ENCODE data around the gene HCRTR2. TPM values are rescaled to one million over a fixed set of nuclear protein-coding genes. Genes with fewer than 3 reads are reported as not detected.

The HCRTR2 gene
- polyA plus RNA-seq, 2 of the 4 experiments (the other 2 are of a cell fraction) = not detected

GRCh38 chr6:55281215-55281614 is 106.9 kb downstream of the HCRTR2 start (continued):
- TF ChIP-seq BCL3 (IDR thresholded peaks at IDR 0.05) (no peak), CEBPB (IDR thresholded peaks at IDR 0.05) (no peak), ZSCAN20 (CRISPR knock-in tag; IDR thresholded peaks at IDR 0.05) (no peak), EHF (CRISPR knock-in tag; IDR thresholded peaks at IDR 0.05) (no peak), CHD2 (IDR thresholded peaks at IDR 0.05; ENCODE audit: low read length, partially characterized antibody) (no peak), MYC (IDR thresholded peaks at IDR 0.05; ENCODE audit: borderline replicate concordance, low read length) (no peak), FOSB (CRISPR knock-in tag; IDR thresholded peaks at IDR 0.05) (no peak)
- TF ChIP-seq, protein P1, sequence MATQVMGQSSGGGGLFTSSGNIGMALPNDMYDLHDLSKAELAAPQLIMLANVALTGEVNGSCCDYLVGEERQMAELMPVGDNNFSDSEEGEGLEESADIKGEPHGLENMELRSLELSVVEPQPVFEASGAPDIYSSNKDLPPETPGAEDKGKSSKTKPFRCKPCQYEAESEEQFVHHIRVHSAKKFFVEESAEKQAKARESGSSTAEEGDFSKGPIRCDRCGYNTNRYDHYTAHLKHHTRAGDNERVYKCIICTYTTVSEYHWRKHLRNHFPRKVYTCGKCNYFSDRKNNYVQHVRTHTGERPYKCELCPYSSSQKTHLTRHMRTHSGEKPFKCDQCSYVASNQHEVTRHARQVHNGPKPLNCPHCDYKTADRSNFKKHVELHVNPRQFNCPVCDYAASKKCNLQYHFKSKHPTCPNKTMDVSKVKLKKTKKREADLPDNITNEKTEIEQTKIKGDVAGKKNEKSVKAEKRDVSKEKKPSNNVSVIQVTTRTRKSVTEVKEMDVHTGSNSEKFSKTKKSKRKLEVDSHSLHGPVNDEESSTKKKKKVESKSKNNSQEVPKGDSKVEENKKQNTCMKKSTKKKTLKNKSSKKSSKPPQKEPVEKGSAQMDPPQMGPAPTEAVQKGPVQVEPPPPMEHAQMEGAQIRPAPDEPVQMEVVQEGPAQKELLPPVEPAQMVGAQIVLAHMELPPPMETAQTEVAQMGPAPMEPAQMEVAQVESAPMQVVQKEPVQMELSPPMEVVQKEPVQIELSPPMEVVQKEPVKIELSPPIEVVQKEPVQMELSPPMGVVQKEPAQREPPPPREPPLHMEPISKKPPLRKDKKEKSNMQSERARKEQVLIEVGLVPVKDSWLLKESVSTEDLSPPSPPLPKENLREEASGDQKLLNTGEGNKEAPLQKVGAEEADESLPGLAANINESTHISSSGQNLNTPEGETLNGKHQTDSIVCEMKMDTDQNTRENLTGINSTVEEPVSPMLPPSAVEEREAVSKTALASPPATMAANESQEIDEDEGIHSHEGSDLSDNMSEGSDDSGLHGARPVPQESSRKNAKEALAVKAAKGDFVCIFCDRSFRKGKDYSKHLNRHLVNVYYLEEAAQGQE (IDR thresholded peaks at IDR 0.05) = no peak
- TF ChIP-seq, protein P2, sequence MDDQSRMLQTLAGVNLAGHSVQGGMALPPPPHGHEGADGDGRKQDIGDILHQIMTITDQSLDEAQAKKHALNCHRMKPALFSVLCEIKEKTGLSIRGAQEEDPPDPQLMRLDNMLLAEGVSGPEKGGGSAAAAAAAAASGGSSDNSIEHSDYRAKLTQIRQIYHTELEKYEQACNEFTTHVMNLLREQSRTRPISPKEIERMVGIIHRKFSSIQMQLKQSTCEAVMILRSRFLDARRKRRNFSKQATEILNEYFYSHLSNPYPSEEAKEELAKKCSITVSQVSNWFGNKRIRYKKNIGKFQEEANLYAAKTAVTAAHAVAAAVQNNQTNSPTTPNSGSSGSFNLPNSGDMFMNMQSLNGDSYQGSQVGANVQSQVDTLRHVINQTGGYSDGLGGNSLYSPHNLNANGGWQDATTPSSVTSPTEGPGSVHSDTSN (IDR thresholded peaks at IDR 0.05) = no peak

GRCh38 chr6:55282115-55282514 is 107.8 kb downstream of the HCRTR2 start:
- CTCF ChIA-PET = no interaction called here
- H3K4me2 ChIP-seq = no peak overlapping the region
- H3K27ac ChIP-seq = no peak overlapping the region
- no peak overlapping the region for H3K4me3 ChIP-seq
- H3K9me3 ChIP-seq = no peaks in the 10 kb centered on the region
- no peak for DNase-seq (ENCODE audit: low read depth in 1 of 2, low spot score in 1 of 2)
- TF ChIP-seq RNF2 (IDR thresholded peaks at IDR 0.05; ENCODE audit: borderline replicate concordance, low read depth) (no peak), RCOR1 (IDR thresholded peaks at IDR 0.05; ENCODE audit: low read depth, low read length) (no peak), POLR2AphosphoS2 (conservative IDR thresholded peaks at IDR 0.05; ENCODE audit: low read length) (no peak), RAD21 (conservative IDR thresholded peaks at IDR 0.05 in 1 of 2, IDR thresholded peaks at IDR 0.05 in 1 of 2) (no peak), MAZ (IDR thresholded peaks at IDR 0.05; ENCODE audit: borderline replicate concordance, low read depth, low read length) (no peak), TP53 (CRISPR knock-in tag; IDR thresholded peaks at IDR 0.05) (no peak), CHD2 (IDR thresholded peaks at IDR 0.05; ENCODE audit: low read length, partially characterized antibody) (no peak), E2F6 (IDR thresholded peaks at IDR 0.05; ENCODE audit: borderline replicate concordance, low read depth) (no peak), NR3C1 (IDR thresholded peaks at IDR 0.05) (no peak), JUNB (IDR thresholded peaks at IDR 0.05) (no peak)
- TF ChIP-seq, protein P3, sequence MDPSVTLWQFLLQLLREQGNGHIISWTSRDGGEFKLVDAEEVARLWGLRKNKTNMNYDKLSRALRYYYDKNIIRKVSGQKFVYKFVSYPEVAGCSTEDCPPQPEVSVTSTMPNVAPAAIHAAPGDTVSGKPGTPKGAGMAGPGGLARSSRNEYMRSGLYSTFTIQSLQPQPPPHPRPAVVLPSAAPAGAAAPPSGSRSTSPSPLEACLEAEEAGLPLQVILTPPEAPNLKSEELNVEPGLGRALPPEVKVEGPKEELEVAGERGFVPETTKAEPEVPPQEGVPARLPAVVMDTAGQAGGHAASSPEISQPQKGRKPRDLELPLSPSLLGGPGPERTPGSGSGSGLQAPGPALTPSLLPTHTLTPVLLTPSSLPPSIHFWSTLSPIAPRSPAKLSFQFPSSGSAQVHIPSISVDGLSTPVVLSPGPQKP (IDR thresholded peaks at IDR 0.05; ENCODE audit: low read depth, low read length) = no peak
- TF ChIP-seq, protein P4, sequence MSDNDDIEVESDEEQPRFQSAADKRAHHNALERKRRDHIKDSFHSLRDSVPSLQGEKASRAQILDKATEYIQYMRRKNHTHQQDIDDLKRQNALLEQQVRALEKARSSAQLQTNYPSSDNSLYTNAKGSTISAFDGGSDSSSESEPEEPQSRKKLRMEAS (IDR thresholded peaks at IDR 0.05) = no peak
- TF ChIP-seq, protein P5, sequence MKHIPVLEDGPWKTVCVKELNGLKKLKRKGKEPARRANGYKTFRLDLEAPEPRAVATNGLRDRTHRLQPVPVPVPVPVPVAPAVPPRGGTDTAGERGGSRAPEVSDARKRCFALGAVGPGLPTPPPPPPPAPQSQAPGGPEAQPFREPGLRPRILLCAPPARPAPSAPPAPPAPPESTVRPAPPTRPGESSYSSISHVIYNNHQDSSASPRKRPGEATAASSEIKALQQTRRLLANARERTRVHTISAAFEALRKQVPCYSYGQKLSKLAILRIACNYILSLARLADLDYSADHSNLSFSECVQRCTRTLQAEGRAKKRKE (CRISPR knock-in tag; IDR thresholded peaks at IDR 0.05; ENCODE audit: low read depth) = no peak
- no peaks in the 10 kb centered on the region for H3K4me1 ChIP-seq
- POLR2A ChIA-PET = no interaction called here
- no peak for FAIRE-seq
- ATAC-seq = no peak
- 55% methylated on average over 6 of the region's 6 CpGs for WGBS (ENCODE audit: missing lambda C conversion rate)
